T-helper 1 cell treated with Interleukin-12 subunit alpha and Interleukin-12 subunit beta and Interleukin-4 antibody, amounts not matched to agents 30 ng/mL and 1 ng/mL, for 36 hours (primary cell): Measurements from ENCODE around the gene RXFP4. TPM values are rescaled to one million over a fixed set of nuclear protein-coding genes. Genes with fewer than 3 reads are reported as not detected.

Experiments used
- total RNA-seq: library from RNA; stranded (reverse); gene quantifications from 2 replicates; pipeline ENCODE4 v1.2.3, GENCODE V29; 2022

Gene RXFP4
- total RNA-seq, 1 donor from 2014 or later, result not detected

Other genes starting within 250 kb of the RXFP4 start
- 85.8 and 90.6 TPM in 2 replicates for gene GON4L, start 84.4 kb upstream of the RXFP4 start, total RNA-seq
- 38.3 and 38.8 TPM in 2 replicates for gene SYT11, start 82.1 kb upstream of the RXFP4 start, total RNA-seq
- gene RIT1, start 30.3 kb upstream of the RXFP4 start, total RNA-seq, result 27.5 and 33.1 TPM in 2 replicates
- 67.8 and 70.6 TPM in 2 replicates for gene KHDC4, start 7.2 kb upstream of the RXFP4 start, total RNA-seq
- 181 and 188 TPM in 2 replicates for gene ARHGEF2, start 36.9 kb downstream of the RXFP4 start, total RNA-seq
- 278 and 281 TPM in 2 replicates for gene SSR2, start 79.3 kb downstream of the RXFP4 start, total RNA-seq
- 39.0 and 40.6 TPM in 2 replicates for gene UBQLN4, start 112.2 kb downstream of the RXFP4 start, total RNA-seq
- 62.0 and 62.1 TPM in 2 replicates for gene LAMTOR2, start 113.1 kb downstream of the RXFP4 start, total RNA-seq
- 0.56 TPM in 1 of 2 replicates, not detected in the other for gene RAB25, start 119.5 kb downstream of the RXFP4 start, total RNA-seq
- 0.07 TPM in 1 of 2 replicates, not detected in the other for gene MEX3A, start 140.8 kb downstream of the RXFP4 start, total RNA-seq
- 32.7 and 33.3 TPM in 2 replicates for gene LMNA, start 173.1 kb downstream of the RXFP4 start, total RNA-seq
- 4.6 and 5.1 TPM in 2 replicates for gene SEMA4A, start 211.9 kb downstream of the RXFP4 start, total RNA-seq